Subcutaneous abdominal adipose tissue (tissue), 5 donors: ENCODE measurements around the gene KIF9.
"Not testable (repeated sequence)": the region's sequence is repeated elsewhere in the genome, so short reads cannot be mapped to it uniquely, and the experiment has no call there.

Source experiments
- H3K27ac ChIP-seq: one replicate; pipeline ENCODE4 v1.7.0; 2013; ENCODE audit warnings: low read depth, mild to moderate bottlenecking, inconsistent platforms, low read length, moderate library complexity
- H3K27me3 ChIP-seq, 5 donors: one replicate each; pipeline ENCODE4 v1.7.0; 2013; ENCODE audit warnings: low read length in 5 of 5, inconsistent platforms in 1 of 5; ENCODE audit not compliant: control insufficient read depth in 5 of 5, insufficient read depth in 4 of 5
- H3K36me3 ChIP-seq, 5 donors: one replicate each; pipeline ENCODE4 v1.7.0; 2013; ENCODE audit warnings: low read length in 5 of 5; ENCODE audit not compliant: control insufficient read depth in 5 of 5, insufficient read depth in 5 of 5
- H3K4me1 ChIP-seq, 5 donors: one replicate each; pipeline ENCODE4 v1.7.0; 2013; ENCODE audit warnings: low read length in 5 of 5, mild to moderate bottlenecking in 3 of 5, moderate library complexity in 1 of 5; ENCODE audit not compliant: control insufficient read depth in 5 of 5, insufficient read depth in 5 of 5
- H3K4me3 ChIP-seq, 5 donors: one replicate each; pipeline ENCODE4 v1.7.0; 2013; ENCODE audit warnings: low read length in 5 of 5, low read depth in 1 of 5
- H3K9ac ChIP-seq, 5 donors: one replicate each; pipeline ENCODE4 v1.7.0; 2013; ENCODE audit warnings: low read length in 5 of 5, mild to moderate bottlenecking in 4 of 5, moderate library complexity in 3 of 5
- H3K9me3 ChIP-seq, 5 donors: one replicate each; pipeline ENCODE4 v1.7.0; 2013; ENCODE audit warnings: low read length in 5 of 5; ENCODE audit not compliant: control insufficient read depth in 5 of 5
- donor health status: healthy.
- donor health status: healthy.
- donor health status: healthy.
- donor health status: healthy.
- donor health status: healthy.

The KIF9 gene

DNA sequence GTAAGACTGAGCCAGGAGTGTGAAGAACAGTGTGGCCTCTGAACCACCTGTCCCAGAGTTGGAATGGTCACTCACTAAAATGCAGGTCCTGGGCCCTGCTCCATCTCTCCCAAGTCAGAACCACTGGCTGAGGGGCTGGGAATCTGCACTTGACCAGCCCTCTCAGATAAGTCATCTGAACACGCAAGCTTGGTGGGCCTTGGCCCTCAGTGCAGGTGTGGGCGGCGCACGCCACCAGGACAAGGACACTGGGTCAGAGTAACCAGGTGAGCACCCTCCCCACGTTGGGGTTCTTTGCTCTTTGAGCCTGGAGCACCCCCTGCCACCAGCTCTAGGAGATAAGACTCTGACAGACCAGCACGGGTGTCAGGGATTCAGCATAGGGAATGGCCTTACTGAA is 42.7 kb downstream of the KIF9 start:
- no peak overlapping the region for H3K4me3 ChIP-seq
- no peak overlapping the region for H3K9ac ChIP-seq
- H3K36me3 ChIP-seq = no peaks in the 10 kb centered on the region
- no peaks in the 10 kb centered on the region for H3K9me3 ChIP-seq
- H3K27ac ChIP-seq = no peak overlapping the region
- no peaks in the 10 kb centered on the region for H3K27me3 ChIP-seq
- no peaks in the 10 kb centered on the region for H3K4me1 ChIP-seq

DNA sequence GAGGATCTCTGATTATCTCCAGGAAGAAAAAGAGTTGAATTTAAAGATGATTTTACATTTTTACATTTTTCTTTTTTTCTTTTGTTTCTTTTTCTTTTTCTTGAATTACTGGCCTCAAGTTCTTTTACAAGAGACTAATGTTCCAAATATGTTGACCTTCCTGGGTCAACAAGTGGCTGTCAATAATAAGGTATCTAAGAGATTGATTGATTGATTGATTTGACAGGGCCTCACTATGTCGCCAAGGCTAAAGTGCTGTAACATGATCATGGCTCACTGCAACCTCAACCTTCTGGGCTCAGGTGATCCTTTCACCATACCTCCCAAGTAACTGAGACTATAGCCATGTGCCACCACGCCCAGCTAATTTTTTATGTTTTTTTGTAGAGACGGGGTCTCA is 44.6 kb downstream of the KIF9 start:
- no peaks in the 10 kb centered on the region for H3K27me3 ChIP-seq
- H3K4me1 ChIP-seq = no peaks in the 10 kb centered on the region
- no peak overlapping the region for H3K4me3 ChIP-seq
- H3K9ac ChIP-seq = no peak overlapping the region
- no peaks in the 10 kb centered on the region for H3K36me3 ChIP-seq
- H3K9me3 ChIP-seq = no peaks in the 10 kb centered on the region
- H3K27ac ChIP-seq = no peak overlapping the region

DNA sequence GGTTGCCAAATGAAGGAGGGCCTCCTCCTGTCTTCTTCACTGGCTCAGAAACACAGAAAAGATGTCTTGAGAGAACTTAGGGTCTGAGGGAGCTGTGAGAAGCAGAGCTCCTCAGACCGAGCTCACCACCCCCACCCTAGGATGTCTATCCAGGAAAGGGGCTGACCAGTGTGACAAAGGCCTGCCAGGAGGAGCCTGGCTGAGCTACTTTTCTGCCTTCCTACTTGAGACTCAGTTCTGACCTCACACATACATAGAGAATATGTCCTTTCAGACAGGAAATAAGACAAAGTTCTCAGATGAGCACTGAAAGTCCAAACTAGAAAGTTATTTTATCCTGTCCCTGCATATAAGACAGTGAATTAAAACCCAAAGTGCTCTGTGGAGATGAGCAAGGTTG is 54.5 kb downstream of the KIF9 start:
- H3K27ac ChIP-seq = no peak overlapping the region
- peaks cover 0 to 43% (median 16%) of the 10 kb centered on the region in 5 donors for H3K4me1 ChIP-seq
- H3K36me3 ChIP-seq = no peaks in the 10 kb centered on the region
- no peaks in the 10 kb centered on the region for H3K9me3 ChIP-seq
- H3K9ac ChIP-seq = peak overlapping the region in 2 of 5 donors; percentile 63 to 70
- H3K4me3 ChIP-seq = peak overlapping the region in 3 of 5 donors; percentile 19 to 46 (median 24)
- H3K27me3 ChIP-seq = no peaks in the 10 kb centered on the region

DNA sequence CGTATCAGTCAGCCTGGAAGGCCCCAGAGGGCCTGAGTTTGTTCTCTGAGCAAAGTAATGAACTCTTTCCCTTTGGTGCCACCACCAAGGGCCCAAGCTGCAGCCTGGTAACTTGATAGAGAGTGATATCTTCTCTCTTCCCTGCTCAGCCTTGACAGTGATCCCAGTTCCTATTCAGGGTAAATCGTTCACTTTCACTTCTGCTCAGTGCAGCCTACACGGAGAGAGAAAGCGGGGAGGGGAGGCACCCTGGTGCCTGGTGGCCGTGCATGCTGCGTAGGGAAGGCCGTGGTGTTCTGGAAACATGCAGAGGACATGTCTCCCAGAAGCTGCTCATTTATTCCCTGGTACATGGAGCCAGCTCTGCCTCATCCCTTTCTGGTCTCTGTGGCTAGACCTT is 54.9 kb downstream of the KIF9 start:
- peak overlapping the region in 3 of 5 donors; percentile 51 to 70 (median 63) for H3K9ac ChIP-seq
- H3K36me3 ChIP-seq = no peaks in the 10 kb centered on the region
- peaks cover 0 to 43% (median 16%) of the 10 kb centered on the region in 5 donors for H3K4me1 ChIP-seq
- H3K9me3 ChIP-seq = no peaks in the 10 kb centered on the region
- H3K27ac ChIP-seq = no peak overlapping the region
- peak overlapping the region in 3 of 5 donors; percentile 19 to 46 (median 24) for H3K4me3 ChIP-seq
- no peaks in the 10 kb centered on the region for H3K27me3 ChIP-seq

DNA sequence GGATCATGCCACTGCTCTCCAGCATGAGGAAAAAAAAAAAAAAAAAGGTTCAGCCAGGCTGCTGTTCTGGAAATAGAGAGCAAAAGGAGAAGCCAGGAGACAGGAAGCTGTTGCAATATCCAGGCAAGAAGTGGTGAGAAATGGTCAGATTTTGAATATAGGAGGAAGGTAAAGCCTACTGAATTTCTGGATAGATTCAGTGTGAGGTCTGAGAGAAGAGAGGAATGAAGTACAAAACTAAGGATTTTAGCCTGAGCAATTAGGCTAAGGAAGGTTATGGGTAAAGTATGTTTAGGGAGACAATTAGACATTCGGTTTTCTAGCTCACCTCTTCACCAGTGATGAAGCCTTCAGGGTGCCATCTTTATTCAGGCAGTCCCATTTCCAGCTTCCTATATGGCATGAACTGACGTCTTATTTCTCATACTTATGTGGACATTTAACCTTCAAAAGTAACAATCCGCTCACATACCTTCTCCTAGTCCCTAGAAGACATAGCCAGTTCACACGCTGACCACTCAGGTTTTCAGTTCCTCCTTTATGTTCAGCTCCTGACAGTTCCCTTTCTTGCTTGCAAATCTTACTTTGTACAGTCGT is 57.2 kb downstream of the KIF9 start:
- peak overlapping the region in 1 of 5 donors; percentile 11 for H3K4me3 ChIP-seq
- H3K4me1 ChIP-seq = peaks cover 0 to 43% (median 16%) of the 10 kb centered on the region in 5 donors
- H3K27ac ChIP-seq = no peak overlapping the region
- H3K9me3 ChIP-seq = no peaks in the 10 kb centered on the region
- H3K9ac ChIP-seq = no peak overlapping the region
- no peaks in the 10 kb centered on the region for H3K36me3 ChIP-seq
- no peaks in the 10 kb centered on the region for H3K27me3 ChIP-seq

DNA sequence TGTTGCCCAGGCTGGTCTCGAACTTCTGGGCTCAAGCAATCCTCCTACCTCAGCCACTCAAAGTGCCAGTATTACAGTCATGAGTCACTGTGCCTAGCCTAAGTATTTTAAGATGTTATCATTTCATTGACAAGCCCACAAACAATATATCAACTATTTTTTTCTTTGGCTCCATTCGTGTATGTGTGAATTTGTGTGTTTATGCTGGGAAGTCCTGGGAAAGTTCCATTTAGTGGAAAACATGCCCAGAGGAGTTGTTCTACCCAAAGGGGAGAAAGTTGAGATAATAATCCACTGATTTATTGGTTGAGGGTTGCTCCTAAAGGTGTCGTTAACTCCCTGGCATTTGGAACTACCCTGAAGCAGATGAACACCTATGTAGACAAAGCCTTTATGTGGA is 58.8 kb downstream of the KIF9 start:
- Histone ChIP-seq H3K9me3 (no peaks in the 10 kb centered on the region), H3K4me3 (no peak overlapping the region), H3K9ac (no peak overlapping the region), H3K4me1 (peaks cover 0 to 40% (median 16%) of the 10 kb centered on the region in 5 donors), H3K27me3 (no peaks in the 10 kb centered on the region), H3K36me3 (no peaks in the 10 kb centered on the region), H3K27ac (no peak overlapping the region)

DNA sequence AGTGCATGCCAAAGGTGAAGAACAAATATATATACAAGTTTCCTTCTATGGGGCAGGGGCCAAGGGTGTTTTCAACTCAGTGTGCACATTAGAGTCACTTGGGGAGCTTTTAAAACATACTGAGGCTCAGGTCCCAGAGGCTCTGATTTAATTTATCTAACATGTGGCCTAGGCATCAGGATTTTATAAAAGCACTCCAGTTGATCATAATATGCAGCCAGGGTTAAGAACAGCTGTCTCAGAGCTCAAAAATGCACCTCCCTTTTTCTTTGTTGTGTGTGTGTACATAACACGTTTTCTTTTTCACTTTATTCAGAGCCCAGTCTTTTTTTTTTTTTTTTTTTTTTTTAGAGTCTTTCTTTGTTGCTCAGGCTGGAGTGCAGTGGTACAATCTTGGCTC is 60.8 kb downstream of the KIF9 start:
- Histone ChIP-seq H3K9ac (no peak overlapping the region), H3K4me3 (no peak overlapping the region), H3K9me3 (no peaks in the 10 kb centered on the region), H3K27ac (no peak overlapping the region), H3K27me3 (no peaks in the 10 kb centered on the region), H3K4me1 (peaks cover 0 to 21% (median 3%) of the 10 kb centered on the region in 5 donors), H3K36me3 (no peaks in the 10 kb centered on the region)

DNA sequence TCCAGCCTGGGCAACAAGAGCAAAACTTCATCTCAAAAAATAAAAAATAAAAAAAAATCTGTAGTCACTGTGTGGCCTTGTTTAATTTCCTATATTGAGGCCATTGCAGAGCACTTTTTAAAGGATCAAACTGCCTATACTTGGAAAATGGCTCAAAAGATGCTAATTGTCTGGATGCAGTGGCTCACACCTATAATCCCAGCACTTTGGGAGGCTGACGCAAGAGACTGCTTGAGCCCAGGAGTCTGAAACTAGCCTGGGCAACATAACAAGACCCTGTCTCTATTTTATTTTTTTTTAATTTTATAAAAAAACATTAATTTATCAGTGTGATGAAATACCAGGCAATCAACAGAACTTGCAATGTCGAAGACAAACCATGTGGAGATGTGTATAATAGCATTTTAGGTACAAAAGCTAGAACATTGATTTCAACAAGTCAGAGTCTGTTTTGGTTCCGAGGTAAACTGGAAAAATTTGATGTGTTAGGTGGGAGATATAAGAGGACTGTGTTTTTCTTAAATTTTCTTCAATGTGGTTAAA is 71.7 kb downstream of the KIF9 start:
- Histone ChIP-seq H3K4me3 (no peak overlapping the region), H3K36me3 (no peaks in the 10 kb centered on the region), H3K27ac (no peak overlapping the region), H3K9me3 (no peaks in the 10 kb centered on the region), H3K9ac (no peak overlapping the region), H3K27me3 (no peaks in the 10 kb centered on the region), H3K4me1 (no peaks in the 10 kb centered on the region)

DNA sequence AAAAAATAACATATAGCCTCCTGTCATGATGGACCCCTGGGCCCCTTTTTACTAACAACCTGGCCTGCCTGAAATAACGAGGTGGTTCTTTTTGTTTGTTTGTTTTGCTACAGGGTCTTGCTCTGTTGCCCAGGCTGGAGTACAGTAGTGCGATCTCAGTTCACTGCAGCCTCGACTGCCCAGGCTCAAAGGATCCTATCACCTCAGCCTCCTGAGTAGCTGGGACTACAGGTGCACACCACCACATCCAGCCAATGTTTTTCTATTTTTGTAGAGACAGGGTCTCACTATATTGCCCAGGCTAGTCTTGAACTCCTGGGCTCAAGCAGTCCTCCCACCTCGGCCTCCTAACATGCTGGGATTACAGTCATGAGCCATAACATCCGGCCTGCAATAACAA is 76.6 kb downstream of the KIF9 start:
- not testable (repeated sequence) for H3K9me3 ChIP-seq, H3K4me1 ChIP-seq, H3K27me3 ChIP-seq, H3K9ac ChIP-seq, H3K27ac ChIP-seq, H3K36me3 ChIP-seq, H3K4me3 ChIP-seq

DNA sequence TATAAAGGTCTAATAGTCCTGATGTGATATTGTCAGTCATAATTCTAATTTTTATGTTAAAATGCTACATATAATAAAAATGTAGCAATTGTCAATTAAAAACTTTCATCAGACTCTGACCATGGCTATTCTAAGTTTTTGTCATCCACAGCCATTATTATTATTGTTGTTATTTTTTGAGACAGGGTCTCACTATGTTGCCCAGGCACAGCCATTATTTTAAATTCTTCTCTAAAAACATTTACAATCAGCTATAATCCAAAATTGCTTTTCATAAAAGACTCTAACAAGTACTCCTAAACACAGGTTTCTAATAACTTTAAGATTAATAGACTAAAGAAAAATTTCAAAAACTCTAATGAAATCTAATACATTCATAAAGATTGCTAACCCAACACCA is 77.7 kb downstream of the KIF9 start:
- no peaks in the 10 kb centered on the region for H3K4me1 ChIP-seq
- H3K9ac ChIP-seq = no peak overlapping the region
- no peak overlapping the region for H3K4me3 ChIP-seq
- H3K27me3 ChIP-seq = no peaks in the 10 kb centered on the region
- no peak overlapping the region for H3K27ac ChIP-seq
- no peaks in the 10 kb centered on the region for H3K36me3 ChIP-seq
- H3K9me3 ChIP-seq = no peaks in the 10 kb centered on the region
